Stomach (tissue), 4 donors: ENCODE data around the gene LRATD1.

Experiments
- POLR2A ChIP-seq, 4 donors: fragments of 450-650 bp; IDR thresholded peaks; one replicate each; pipeline ENCODE4 v1.6.1; 2016; ENCODE audit warnings: antibody characterized with exemption in 4 of 4, control low read depth in 2 of 4, mild to moderate bottlenecking in 1 of 4, moderate library complexity in 1 of 4
- POLR2AphosphoS5 ChIP-seq, 3 donors: sonication (generic); formaldehyde crosslinking; IDR thresholded peaks; one replicate each; pipeline ENCODE4 v1.6.1; 2016; ENCODE audit warnings: antibody characterized with exemption in 3 of 3
- TF ChIP-seq, protein P1 (sequence below), 7 experiments: fragments of 450-650 bp in 4 of 7; fragments of 200-600 bp in 3 of 7; sonication (generic) in 3 of 7; IDR thresholded peaks; one replicate each; pipeline ENCODE4 v1.5.1; 2016 to 2019; ENCODE audit warnings: antibody characterized with exemption in 7 of 7, control low read depth in 2 of 7, mild to moderate bottlenecking in 1 of 7

DNA sequence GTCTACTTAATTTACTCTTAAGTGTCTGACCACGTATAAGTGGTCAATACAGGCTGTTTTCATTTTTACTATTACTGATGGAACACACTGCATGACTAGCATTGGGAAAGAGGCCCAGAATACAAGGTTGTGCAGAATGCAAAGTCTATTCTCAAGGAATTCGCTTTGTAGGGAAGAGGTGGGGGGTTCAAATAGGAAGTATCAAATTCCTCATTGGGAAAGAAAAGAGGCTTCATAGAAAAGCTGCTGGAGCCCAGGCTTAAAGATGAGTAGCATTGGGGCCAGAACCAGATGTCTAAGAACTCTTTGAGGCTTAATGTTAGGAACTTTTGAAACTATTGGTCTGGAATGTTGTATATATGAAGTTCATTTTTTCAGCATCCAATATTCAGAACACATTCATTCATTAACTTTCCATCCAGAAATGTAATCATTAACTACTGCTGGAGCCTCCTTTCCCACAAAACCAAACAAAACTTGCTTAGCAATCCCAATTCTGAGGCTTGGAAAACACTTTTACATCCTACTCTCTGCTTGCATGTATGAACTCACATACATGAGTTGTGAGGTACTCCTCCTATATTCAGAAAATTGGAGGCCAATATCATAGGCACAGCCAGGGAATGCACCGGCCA, 994 bp upstream of the LRATD1 start:
- TF ChIP-seq, protein P1, sequence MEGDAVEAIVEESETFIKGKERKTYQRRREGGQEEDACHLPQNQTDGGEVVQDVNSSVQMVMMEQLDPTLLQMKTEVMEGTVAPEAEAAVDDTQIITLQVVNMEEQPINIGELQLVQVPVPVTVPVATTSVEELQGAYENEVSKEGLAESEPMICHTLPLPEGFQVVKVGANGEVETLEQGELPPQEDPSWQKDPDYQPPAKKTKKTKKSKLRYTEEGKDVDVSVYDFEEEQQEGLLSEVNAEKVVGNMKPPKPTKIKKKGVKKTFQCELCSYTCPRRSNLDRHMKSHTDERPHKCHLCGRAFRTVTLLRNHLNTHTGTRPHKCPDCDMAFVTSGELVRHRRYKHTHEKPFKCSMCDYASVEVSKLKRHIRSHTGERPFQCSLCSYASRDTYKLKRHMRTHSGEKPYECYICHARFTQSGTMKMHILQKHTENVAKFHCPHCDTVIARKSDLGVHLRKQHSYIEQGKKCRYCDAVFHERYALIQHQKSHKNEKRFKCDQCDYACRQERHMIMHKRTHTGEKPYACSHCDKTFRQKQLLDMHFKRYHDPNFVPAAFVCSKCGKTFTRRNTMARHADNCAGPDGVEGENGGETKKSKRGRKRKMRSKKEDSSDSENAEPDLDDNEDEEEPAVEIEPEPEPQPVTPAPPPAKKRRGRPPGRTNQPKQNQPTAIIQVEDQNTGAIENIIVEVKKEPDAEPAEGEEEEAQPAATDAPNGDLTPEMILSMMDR (IDR thresholded peaks at IDR 0.05): no peak
- no peak for TF ChIP-seq POLR2AphosphoS5 (IDR thresholded peaks at IDR 0.05)
- no peak for TF ChIP-seq POLR2A (IDR thresholded peaks at IDR 0.05)
